HG03097 (cell line): ENCODE data around the gene ATG10.

Source experiments
- ATAC-seq: cut with Tn5 transposase; IDR thresholded peaks from one replicate; pipeline ENCODE4 v1.9.1; 2021; ENCODE audit not compliant: unreplicated experiment, low FRiP score

ATG10 gene

GRCh38 chr5:82298668-82299067 is 326.8 kb downstream of the ATG10 start:
- no peak for ATAC-seq

GRCh38 chr5:82301190-82301589 is 329.4 kb downstream of the ATG10 start:
- ATAC-seq = no peak
